K562 (cell line): ENCODE measurements around the gene GALNT12. TPM values are rescaled to one million over a fixed set of nuclear protein-coding genes. Genes with fewer than 3 reads are reported as not detected.

ENCODE experiments used
- ATAC-seq: fragments of 200-7000 bp; cut with Tn5 transposase; 3 replicates; pipeline ENCODE4 v1.9.1; 2020; ENCODE audit warnings: moderate library complexity
- BruUV-seq: library from RNA; stranded (reverse); fragments of 400-500 nt; replicated peaks from 2 replicates; lab custom pipeline; 2021; lab: Mats Ljungman, UMichigan
- CTCF ChIA-PET: fragments of 300-600 bp; formaldehyde crosslinking; extraction: SDS; loops from one replicate; lab custom pipeline; 2021; ENCODE audit warnings: low intra/inter-chr PET ratio; lab: Yijun Ruan, JAX
- POLR2A ChIA-PET: fragments of 300-600, 350-650 bp; sonication (Branson Sonifier 250); formaldehyde crosslinking; extraction: SDS; loops from one replicate; lab custom pipeline; 2021; ENCODE audit warnings: antibody characterized with exemption, inconsistent platforms; lab: Yijun Ruan, JAX
- DNase-seq, 4 experiments: peaks; one replicate each; pipeline versions ENCODE4 v3.0.0 to v3.0.0-alpha.2; 2011 to 2018; ENCODE audit warnings: low spot score in 3 of 4, mixed read lengths in 3 of 4; ENCODE audit errors: extremely low read depth in 1 of 4
- FAIRE-seq: peaks from 2 replicates; lab custom pipeline; 2011; peaks lifted over from hg19 to GRCh38; lab: Jason Lieb, UNC
- H2AFZ ChIP-seq: 2 replicates; pipeline ENCODE4 v1.6.0; 2011; ENCODE audit warnings: low read depth, low read length, control low read depth, inconsistent platforms
- H3K27ac ChIP-seq: fragments of 200-600 bp; 3 replicates; pipeline ENCODE4 v1.8.0; 2011; ENCODE audit warnings: low read depth, mild to moderate bottlenecking, control low read depth, inconsistent platforms, low read length, moderate library complexity, mixed read lengths; ENCODE audit errors: extremely low read depth
- H3K27me3 ChIP-seq, 2 experiments: fragments of 300-600 bp in 1 of 2; 2 replicates in 1 of 2; 3 replicates in 1 of 2; pipeline versions ENCODE4 v1.6.0 to v1.8.0; 2011; ENCODE audit warnings: inconsistent platforms in 2 of 2, low read length in 2 of 2, mild to moderate bottlenecking in 1 of 2, mixed read lengths in 1 of 2, moderate library complexity in 1 of 2; ENCODE audit not compliant: control insufficient read depth in 2 of 2, insufficient read depth in 2 of 2
- H3K36me3 ChIP-seq: fragments of 300-600 bp; 3 replicates; pipeline ENCODE4 v1.8.0; 2011; ENCODE audit warnings: mild to moderate bottlenecking, low read length, inconsistent platforms; ENCODE audit not compliant: control insufficient read depth, insufficient read depth
- H3K4me1 ChIP-seq, 2 experiments: fragments of 200-600 bp in 1 of 2; replicated peaks in 1 of 2; 2 replicates in 1 of 2; 3 replicates in 1 of 2; pipeline versions ENCODE4 v1.5.1 to v1.8.0; 2011; ENCODE audit warnings: inconsistent platforms in 2 of 2, low read length in 2 of 2, mild to moderate bottlenecking in 1 of 2, mixed read lengths in 1 of 2, moderate library complexity in 1 of 2; ENCODE audit not compliant: control insufficient read depth in 2 of 2, insufficient read depth in 2 of 2
- H3K4me2 ChIP-seq: 2 replicates; pipeline ENCODE4 v1.6.1; 2011; ENCODE audit warnings: low read length, control low read depth, inconsistent platforms, mixed read lengths; ENCODE audit not compliant: insufficient read depth
- H3K4me3 ChIP-seq: fragments of 200-600 bp; sonication (generic), shearing (Covaris generic); 2 replicates; pipeline ENCODE4 v1.5.1; 2016; ENCODE audit warnings: control low read depth, inconsistent platforms
- H3K79me2 ChIP-seq: fragments of 200-600 bp; 3 replicates; pipeline ENCODE4 v1.8.0; 2011; ENCODE audit warnings: low read length, inconsistent platforms; ENCODE audit not compliant: control insufficient read depth, insufficient read depth
- H3K9ac ChIP-seq, 2 experiments: 2 replicates each; pipeline versions ENCODE4 v1.6.0 to v1.6.1; 2011; ENCODE audit warnings: low read depth in 2 of 2, low read length in 2 of 2, control low read depth in 1 of 2, inconsistent platforms in 1 of 2, mild to moderate bottlenecking in 1 of 2, mixed read lengths in 1 of 2; ENCODE audit not compliant: insufficient read depth in 1 of 2
- H3K9me1 ChIP-seq: one replicate; pipeline ENCODE4 v1.6.0; 2011; ENCODE audit warnings: inconsistent platforms, mild to moderate bottlenecking, low read length, moderate library complexity; ENCODE audit not compliant: control insufficient read depth, insufficient read depth
- H3K9me3 ChIP-seq: replicated peaks from 2 replicates; pipeline ENCODE4 v1.5.1; 2011; ENCODE audit warnings: low read depth, low read length, inconsistent platforms; ENCODE audit not compliant: control insufficient read depth, insufficient read depth
- H4K20me1 ChIP-seq: replicated peaks from 2 replicates; pipeline ENCODE4 v1.6.1; 2011; ENCODE audit warnings: low read length, inconsistent platforms, mixed read lengths; ENCODE audit not compliant: control insufficient read depth, insufficient read depth
- DACH1 ChIP-seq: fragments of 450-650 bp; IDR thresholded peaks from 2 replicates; pipeline ENCODE4 v1.6.1; 2018; ENCODE audit not compliant: partially characterized antibody
- SUPT5H ChIP-seq: fragments of 450-650 bp; IDR thresholded peaks from 2 replicates; pipeline ENCODE4 v1.6.1; 2016
- ZC3H4 ChIP-seq: sonication (generic); formaldehyde crosslinking; IDR thresholded peaks from 2 replicates; pipeline ENCODE4 v1.9.0; 2021; ENCODE audit warnings: missing genetic modification reagents, borderline replicate concordance
- ZFP91 ChIP-seq: sonication (generic); formaldehyde crosslinking; IDR thresholded peaks from 2 replicates; pipeline ENCODE4 v1.8.0; 2022; ENCODE audit warnings: mild to moderate bottlenecking, missing genetic modification reagents
- ZNF143 ChIP-seq: sonication (generic); formaldehyde crosslinking; IDR thresholded peaks from 2 replicates; pipeline ENCODE4 v1.9.0; 2022; ENCODE audit warnings: mild to moderate bottlenecking, missing genetic modification reagents
- WGBS: fragments of 100-300 bp; shearing (Covaris generic); methylation state at CpG from one replicate; pipeline ENCODE4 v1.1.6; 2016; ENCODE audit warnings: low coverage, mixed read lengths; ENCODE audit not compliant: insufficient coverage; ENCODE audit errors: missing lambda C conversion rate; 5-methylcytosine and 5-hydroxymethylcytosine counted together
- in situ Hi-C: fragments of 300-500 bp; cut with MboI; formaldehyde crosslinking; loops from 4 replicates; pipeline ENCODE4 v1.15.0; 2018; ENCODE audit warnings: inconsistent platforms, mixed read lengths
- intact Hi-C: fragments of 100-400 bp; cut with micrococcal nuclease; formaldehyde crosslinking; loops from 2 replicates; pipeline ENCODE4 v1.14.2; 2022
- polyA plus RNA-seq, 8 experiments: library from polyadenylated mRNA; depleted of rRNA in 4 of 8; stranded (reverse) in 5 of 8; unstranded in 3 of 8; fragments of >200 nt; fragmentation: Nextera tagmentation in 2 of 8; fragmentation: Illumina TruSeq in 1 of 8; extraction: Ambion mirVana in 2 of 8; extraction: Trizol in 1 of 8; gene quantifications; 2 replicates each; pipeline versions ENCODE4 v1.2.1 to v1.2.3, GENCODE V29; 2011 to 2014; ENCODE audit warnings: inconsistent platforms in 1 of 8, missing spikeins in 1 of 8
- total RNA-seq, 7 experiments: library from RNA; depleted of rRNA in 6 of 7; stranded (reverse); fragments of >200 nt in 6 of 7; fragmentation: Illumina TruSeq in 2 of 7; extraction: Trizol in 2 of 7; gene quantifications; 2 replicates each; pipeline versions ENCODE4 v1.2.1 to v1.2.3, GENCODE V29; 2011 to 2021; ENCODE audit warnings: low replicate concordance in 1 of 7

GALNT12 gene
- total and polyA plus RNA-seq, 9 of the 15 experiments (the other 6 are each of a cell fraction or from before 2014, with no cell fraction given), result 29.7 to 82.9 (median 44.2) TPM

- no peak for TF ChIP-seq ZFP91 (CRISPR knock-in tag)
- no peak for TF ChIP-seq SUPT5H
- no peak for TF ChIP-seq ZC3H4
Measured at GRCh38 chr9:98864281-98865174, 57.1 kb downstream of the GALNT12 start (continued).

- Histone ChIP-seq H3K4me3 (no peak overlapping the region), H3K27me3 (no peaks in the 10 kb centered on the region), H3K79me2 (no peaks in the 10 kb centered on the region), H3K4me1 (peaks cover 0 to 34% of the 10 kb centered on the region in 2 experiments; a peak in 3 of 5 replicates), H2AFZ (no peak overlapping the region), H3K27ac (no peak overlapping the region), H3K9ac (no peak overlapping the region), H3K9me3 (peaks cover 4% of the 10 kb centered on the region; the same call in 1 of the 2 replicates), H3K9me1 (no peaks in the 10 kb centered on the region), H3K4me2 (no peak overlapping the region), H4K20me1 (no peaks in the 10 kb centered on the region), H3K36me3 (no peaks in the 10 kb centered on the region)
- intact Hi-C loops (loop anchor here (5.0 kb wide), 1 partner anchor 212 kb away; no protein-coding TSS in a partner anchor), in situ Hi-C loops (no loop called here)
- BruUV-seq, result no TSS peak
- ChIA-PET POLR2A (interaction anchor here (0.6 to 1.0 kb wide), 3 partner anchors 11 to 299 kb away, joined by 3 to 5 read pairs (median 4); no protein-coding TSS in a partner anchor), CTCF (no interaction called here)
- TF ChIP-seq DACH1 (peak; percentile 93), ZNF143 (CRISPR knock-in tag) (no peak)
- 84% methylated on average over 5 of the region's 5 CpGs for WGBS
- no peak for DNase-seq
- ATAC-seq, result no peak
- no peak for FAIRE-seq
Measured at GRCh38 chr9:98865284-98865875, 57.9 kb downstream of the GALNT12 start.
